WI38 (cell line): ENCODE measurements around the gene RASSF4.
A peak's percentile ranks its signal among the peaks of the same experiment; 100 is the strongest.

Experiments used
- H3K4me3 ChIP-seq: 2 replicates; pipeline ENCODE4 v1.5.1; 2011; ENCODE audit warnings: low read depth, mild to moderate bottlenecking, control low read depth, low read length
- CTCF ChIP-seq: IDR thresholded peaks from 2 replicates; pipeline ENCODE4 v1.5.1; 2012; ENCODE audit warnings: low read depth, mild to moderate bottlenecking, control low read depth, low read length

The RASSF4 gene

GRCh38 chr10:44928462-44928861, 31.1 kb upstream of the RASSF4 start:
- TF ChIP-seq CTCF = no peak
- H3K4me3 ChIP-seq = no peak overlapping the region

DNA sequence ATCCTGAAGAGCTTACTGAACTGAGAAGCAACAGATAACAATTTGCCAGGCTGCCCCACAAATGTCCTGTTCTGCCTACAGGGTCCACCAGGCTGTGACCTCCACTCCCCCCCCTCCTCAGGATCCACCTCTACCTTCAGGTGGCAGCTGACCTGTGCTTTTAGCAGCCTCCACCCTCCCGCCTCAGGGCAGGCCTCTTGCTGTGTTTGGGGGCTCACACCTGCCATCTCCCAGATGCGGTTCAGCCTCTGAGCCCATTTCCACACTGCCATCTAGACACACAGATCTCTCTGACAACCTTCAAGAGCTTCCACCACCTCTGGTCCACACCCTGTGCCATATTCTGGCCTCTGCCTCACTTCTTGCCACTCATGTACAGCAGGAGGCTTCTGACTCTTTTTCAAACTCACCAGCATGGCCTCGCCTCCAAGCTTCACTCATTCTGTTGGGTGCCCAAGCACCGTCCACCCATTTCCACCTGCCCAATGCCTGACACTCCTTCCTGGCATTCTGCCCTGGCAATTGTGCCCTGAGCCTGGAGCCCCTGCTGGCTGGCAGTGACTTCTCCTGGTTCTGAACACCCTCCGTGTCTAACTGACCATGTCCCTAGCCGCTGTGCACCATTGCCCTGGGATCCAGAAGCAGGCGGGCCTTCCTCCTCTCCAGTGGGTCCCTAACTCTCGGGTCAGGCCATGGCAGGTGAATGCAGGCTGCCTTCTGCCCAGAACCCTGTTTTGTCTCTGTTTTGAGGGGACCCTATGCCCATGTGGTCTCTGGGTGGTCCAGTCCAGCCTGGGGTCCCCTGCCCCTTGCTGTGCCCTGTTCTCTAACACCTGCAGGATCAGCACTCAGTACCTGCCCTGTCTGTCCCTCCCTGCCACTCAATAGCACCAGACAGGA, 30.0 kb upstream of the RASSF4 start:
- TF ChIP-seq CTCF = no peak
- no peak overlapping the region for H3K4me3 ChIP-seq

DNA sequence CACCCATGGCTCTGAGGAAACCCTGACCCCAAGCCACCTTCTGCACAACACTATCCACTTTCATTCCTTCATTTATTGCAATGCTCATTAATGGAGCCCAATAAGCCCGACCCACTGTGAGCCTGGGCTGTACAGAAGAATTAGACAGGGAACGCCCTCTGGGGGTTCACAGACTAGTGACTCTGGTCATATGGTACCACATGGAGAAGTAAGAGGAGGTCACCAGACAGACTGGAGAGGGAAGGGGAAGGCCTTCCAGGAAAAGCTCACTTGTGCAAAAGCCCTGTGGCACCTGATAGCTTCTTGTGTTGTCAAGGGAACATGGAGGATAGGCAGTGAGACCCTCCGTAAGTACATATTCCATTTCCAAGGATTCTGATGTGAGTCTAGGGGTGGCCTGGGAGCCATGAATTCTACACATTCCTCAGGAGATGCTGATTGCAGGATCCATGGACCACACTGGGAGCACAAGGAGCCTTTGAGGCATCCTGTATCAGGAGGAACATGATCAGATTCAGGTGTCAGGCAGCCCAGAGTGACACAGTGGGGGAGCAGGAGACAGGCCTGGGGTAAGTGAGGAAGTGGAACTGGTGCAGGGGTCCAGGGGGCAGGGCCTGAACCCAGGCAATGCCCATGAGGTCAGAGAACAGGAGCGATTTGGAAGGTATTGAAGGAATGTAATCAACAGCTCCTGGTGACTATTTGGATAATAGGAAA, 28.5 kb upstream of the RASSF4 start:
- H3K4me3 ChIP-seq = no peak overlapping the region
- no peak for TF ChIP-seq CTCF

- H3K4me3 ChIP-seq = no peak overlapping the region
- TF ChIP-seq CTCF = no peak
These were observed 27.7 kb upstream of the RASSF4 start for GRCh38 chr10:44931621-44932516.

DNA sequence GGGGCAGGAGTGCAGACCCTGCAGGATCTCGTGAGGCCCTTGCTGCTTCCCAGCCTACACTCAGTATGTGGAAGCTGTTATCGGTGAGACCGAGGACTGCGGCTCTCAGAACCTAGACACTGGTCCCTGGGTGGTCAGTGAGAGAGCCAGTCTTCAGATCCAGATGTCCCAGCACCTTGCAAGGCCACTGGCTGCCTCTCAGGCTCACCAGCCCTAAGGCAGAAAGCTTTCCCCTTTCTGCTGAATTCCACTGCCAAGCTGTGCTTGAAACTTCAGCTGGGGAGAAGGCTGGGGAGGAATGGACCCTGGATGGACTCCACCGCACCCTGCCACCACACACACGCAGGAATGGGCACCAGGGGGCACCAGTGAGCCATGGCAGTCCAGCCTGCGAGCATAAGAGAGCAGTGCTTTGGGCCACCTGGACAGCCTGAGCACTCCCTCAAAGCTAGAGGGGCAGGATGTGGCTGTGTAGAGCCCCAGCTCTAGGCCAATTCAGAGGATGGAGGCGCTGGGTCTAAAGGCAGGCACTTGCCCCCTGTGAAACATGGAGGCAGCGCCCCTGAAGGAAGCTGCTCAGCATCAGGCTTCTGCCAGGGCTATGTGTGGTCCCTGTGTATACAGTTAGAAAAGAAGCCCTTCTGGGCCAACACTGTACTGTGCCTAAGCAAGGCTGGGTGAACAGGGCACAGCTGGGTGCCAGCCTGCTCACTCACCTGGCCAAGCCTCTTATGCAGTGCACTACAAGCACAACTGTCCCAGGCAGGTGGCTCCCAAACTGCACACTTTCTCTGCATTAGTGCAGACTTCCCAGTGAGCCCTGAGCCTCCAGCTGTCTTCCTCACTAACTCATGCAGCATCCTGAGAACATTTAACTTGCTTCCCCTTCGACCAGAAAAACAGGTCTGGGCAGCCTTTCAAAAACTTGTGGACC, 26.8 kb upstream of the RASSF4 start:
- peak; percentile 98 for TF ChIP-seq CTCF

More for the DNA sequence above, 26.8 kb upstream of the RASSF4 start:
- H3K4me3 ChIP-seq = no peak overlapping the region
